ENCODE data around the gene PRDM15.

DNA sequence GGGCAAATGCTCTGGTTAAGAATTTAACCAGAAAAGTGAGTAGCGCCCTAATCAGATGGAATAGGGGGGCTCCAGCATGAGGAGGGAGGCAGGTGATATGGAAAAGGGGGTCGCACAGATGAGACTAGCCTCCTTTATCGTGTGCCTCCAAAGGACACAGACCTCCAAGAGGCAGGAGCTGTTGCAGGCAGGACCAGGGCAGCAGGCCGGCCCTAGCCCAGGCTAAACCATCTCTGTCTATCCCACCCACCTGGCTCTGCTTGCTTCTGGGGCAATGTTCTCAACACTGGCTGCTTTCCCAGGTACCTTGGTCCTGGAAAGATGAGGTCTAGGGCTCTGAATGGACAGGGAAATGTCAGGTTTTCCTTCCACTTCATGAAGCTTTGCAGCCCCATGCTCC, 38.4 kb upstream of the PRDM15 start:
- TF ChIP-seq POLR2A (IDR thresholded peaks at IDR 0.05; ENCODE audit: low read depth, low read length) (no peak), TAF1 (IDR thresholded peaks at IDR 0.05; ENCODE audit: low read depth, low read length) (no peak), POLR2AphosphoS5 (IDR thresholded peaks at IDR 0.05; ENCODE audit: low read depth, low read length) (no peak), POU2F2 (IDR thresholded peaks at IDR 0.05; ENCODE audit: low read depth, low read length) (no peak), SPI1 (IDR thresholded peaks at IDR 0.05; ENCODE audit: low read depth, low read length) (no peak), PAX5 (IDR thresholded peaks at IDR 0.05; ENCODE audit: insufficient read depth, low read length, severe bottlenecking) (no peak)

All from GM12891 (cell line).